EL (cell line): ENCODE results near the gene CRYGN.

Experiments used
- DNase-seq: peaks from one replicate; pipeline ENCODE4 v3.0.0-alpha.2; 2016

The CRYGN gene

GRCh38 chr7:151389096-151389767 lies 50.7 kb downstream of the CRYGN start:
- no peak for DNase-seq

- no peak for DNase-seq
These were observed 51.5 kb downstream of the CRYGN start for GRCh38 chr7:151388430-151388829.

GRCh38 chr7:151388007-151388297 lies 52.0 kb downstream of the CRYGN start:
- DNase-seq = no peak

GRCh38 chr7:151387161-151388006 lies 52.6 kb downstream of the CRYGN start:
- no peak for DNase-seq

GRCh38 chr7:151386301-151387160 lies 53.4 kb downstream of the CRYGN start:
- no peak for DNase-seq

DNA sequence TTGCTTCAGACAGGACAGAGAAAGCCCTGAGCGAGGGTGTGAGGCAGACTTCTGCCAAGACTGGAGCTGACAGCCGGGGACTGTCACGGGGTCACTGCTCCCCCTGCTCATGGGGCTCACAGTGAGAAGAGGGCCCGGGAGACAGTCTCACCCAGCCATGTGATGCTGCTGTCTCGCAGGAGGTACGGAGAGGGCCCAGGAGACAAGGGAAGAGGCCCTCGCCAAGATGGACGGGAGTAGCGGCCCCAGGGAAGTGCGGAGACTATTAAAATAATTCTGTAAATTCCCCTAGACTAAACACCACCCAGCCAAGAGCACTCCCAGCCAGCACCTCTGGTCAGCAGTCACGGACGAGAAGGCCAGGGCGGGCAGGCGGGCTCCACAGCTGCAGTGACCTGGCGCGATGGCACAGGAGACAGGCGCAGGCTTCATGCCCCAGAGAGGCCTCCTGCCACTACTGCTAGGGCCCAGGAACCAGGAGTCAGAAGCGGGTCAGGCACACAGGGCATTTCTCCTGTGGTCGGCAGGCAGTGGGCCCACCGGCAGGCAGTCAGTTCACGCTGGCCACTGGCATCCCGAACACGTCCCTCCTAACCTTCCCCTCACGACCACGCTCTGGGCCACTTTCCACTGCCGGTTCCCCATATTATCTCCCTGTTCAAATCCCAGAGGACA lies 54.2 kb downstream of the CRYGN start:
- no peak for DNase-seq

DNA sequence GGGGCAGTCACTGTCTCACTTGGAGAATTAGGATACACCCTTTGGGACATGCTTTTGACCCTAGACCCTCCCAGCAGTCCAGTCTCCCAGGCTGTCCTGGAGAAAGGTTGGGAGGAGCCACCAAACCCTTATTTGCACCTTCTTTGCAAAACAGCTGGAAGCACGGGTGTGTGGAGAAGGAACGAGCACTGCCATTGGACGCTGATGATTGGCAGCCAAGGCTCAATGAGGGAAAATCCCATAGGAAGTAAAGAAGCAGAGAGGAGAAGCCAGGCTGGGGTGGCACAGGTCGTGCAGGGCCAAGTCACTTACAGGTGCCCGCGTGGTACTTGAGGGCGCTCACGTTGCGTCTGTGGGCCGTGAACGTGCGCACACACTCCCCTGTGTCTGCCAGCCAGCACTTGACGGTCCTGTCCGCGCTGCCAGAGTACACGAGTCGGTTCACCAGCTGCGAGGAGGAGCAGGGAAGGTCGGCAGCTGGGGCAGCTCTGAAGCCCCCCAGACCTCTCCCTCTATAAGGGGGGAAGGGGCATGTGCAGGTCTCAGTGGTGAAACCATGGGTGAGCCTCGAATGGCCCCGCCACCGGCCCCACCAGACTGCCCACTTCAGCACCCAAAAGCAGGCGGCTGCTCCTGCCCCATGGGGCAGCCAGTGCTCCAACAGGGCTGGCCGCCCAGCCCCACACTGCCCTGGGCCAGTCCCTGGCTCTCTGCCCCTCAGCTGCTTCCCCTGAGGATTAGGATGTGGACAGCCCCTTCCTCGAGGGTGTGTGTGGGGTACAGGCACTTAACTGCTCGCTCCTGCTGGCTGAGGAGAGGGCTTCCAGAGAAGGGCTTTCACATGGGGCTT lies 54.9 kb downstream of the CRYGN start:
- no peak for DNase-seq

- DNase-seq = no peak
These were observed 55.6 kb downstream of the CRYGN start for GRCh38 chr7:151384352-151384697.

DNA sequence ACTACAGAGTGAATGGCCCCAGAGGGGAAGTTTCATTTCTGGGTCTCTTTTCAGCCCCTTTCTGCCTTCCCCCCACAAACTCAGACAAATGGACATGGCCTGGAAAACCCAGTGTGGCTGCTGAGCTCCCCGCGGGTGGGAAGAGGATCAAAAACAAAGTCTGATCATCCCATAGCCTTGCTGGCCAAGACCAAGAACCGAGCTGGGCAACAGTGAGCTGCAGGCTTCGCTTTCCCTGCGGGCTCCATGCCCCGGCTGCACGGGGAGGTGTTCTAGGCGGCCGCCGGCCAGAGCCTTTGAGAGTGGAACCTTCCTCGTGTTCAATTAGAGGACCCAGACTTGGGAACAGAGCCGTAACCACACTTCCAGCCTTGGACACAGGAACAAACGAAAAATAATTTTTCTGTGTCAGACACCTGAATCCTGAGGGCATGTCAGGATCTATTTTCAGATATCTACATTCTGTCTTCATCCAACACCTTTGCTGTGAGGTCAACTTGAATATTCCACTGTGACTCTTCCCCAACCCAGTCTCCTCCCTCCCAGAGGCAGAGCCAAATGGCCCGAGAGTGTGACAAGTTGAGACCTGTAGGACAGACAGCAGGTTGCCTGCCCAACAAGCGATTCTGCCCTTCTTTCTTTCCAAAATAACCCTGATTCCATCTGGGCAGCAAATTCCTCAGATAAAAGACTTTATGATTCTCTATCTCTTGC lies 56.1 kb downstream of the CRYGN start:
- DNase-seq = no peak

DNA sequence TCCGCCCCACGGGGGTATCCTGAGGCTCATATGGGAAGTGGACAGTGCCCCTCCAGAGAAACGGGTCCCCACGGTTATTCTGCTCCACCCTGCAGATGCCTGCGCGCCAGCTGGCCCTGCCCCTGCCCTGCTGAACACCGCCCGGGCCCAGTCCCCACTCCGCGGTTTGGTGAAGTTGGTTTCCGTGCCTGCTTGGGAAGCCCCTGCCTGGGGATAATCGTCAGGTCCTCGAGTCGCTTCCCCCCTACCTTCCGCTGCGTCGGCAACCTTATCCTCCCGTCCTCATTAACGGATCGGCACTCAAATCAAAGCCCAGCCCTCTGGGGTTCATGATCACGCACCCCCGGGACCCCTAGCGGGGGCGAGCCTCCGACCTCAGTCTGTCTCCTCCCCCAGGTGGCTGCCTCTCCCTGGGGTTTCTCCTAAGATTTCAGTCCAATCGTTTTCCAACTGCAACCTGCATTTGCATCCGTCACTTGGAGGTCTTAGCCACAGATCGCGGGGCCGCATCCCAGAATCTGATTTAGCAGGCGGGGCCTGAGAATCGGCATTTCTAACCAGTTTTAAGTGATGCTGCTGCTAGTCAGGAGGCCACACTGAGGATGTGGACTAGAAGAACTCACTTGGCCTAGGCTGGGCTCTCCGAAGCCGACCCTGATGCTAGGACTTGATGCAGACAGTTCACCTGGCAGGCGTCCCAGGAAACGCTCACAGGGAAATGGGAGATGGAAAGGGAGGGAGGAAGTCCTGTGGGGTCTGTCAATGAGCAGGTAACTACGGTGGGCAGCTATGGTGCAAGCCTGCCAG lies 57.7 kb downstream of the CRYGN start:
- no peak for DNase-seq

DNA sequence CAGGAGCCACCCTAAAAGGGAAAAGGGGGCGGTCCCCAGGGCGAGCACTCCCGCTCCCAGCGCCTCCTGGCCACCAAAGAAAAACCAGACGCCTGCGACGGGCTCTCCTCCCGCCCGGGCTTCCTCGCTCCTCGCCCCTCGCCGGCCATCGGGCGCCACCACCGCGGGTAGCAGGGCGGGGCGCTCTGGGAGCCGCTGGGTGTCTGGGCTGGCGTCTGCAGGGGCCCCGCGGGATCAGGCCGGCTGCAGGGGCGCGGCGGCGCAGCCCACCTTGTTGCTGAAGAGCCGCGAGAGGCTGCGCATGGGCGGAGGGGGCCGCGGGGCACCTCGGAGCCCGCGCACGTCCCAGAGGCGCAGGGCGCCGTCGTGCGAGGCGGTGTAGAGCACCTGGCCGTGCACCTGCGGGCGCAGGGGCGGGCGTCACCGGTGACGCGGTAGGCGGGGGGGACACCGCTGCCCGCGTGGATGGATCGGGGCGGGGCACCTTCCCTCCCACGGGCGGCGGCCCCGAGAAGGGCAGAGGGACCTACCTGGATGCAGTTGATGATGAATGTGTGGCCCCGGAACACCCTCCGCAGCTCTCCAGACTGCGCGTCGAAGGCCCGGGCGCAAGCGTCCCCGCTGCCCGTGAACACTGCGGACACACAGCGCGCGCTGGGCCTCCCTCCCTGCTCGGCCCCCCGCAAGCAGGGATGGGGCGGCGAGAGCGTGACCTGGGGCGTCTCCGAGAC lies 58.4 kb downstream of the CRYGN start:
- no peak for DNase-seq

DNA sequence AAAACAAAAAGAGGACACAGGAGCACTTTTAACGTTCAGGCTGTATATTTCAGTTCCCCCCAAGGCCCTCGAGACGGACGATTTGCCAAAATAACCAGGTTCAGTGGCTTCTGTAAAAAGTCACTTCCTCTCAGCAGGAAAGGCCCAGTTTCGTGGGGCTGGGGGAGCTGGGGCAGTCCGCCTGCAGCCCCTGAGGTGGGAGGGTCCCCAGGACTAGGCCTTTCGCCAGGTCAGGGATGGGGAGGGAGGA lies 58.9 kb downstream of the CRYGN start:
- no peak for DNase-seq

DNA sequence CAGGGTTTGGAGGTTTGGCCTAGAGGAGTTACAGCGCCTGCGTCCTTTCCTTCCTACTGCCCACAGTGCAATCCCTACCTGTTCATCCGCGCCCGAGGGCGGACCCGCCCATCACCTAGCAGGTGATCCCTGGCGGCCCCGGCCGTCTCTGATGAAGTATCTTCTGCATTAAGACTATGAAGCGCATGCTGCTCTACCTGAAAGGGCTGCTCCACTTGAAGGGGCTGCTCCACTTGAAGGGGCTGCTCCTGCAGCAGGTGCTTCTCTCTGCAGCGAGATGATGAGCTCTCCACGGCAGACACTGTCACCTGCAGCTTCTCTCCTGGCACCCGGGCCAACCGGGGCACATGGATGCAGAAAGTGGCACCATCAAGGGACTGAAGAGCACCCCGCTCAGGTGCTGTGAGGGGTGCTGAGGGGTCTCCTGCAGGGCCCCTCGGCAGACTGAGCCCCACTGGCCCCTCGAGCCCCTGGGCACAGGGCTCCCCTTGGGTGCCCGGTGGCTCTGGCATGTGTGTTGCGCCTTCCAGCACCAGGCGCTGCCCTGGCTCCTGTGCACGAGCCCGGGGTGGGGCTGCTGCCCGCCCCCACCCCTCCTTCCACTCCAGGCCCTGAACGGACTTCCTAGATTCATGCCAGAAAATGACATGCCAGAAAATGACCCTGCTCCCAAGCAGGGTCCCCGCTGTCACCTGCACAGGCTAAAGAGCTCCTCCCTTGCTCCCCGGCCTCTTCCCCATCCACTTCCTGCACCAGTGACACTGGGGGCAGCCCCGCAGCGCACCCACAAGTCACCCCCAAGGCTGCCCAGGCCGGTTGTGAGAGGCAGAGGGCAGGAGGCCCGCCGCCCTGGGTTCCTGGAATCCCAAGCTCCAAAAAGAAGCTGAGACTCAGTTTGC lies 59.5 kb downstream of the CRYGN start:
- no peak for DNase-seq

- no peak for DNase-seq
These were observed 60.3 kb downstream of the CRYGN start for GRCh38 chr7:151379534-151380198.

- no peak for DNase-seq
These were observed 60.8 kb downstream of the CRYGN start for GRCh38 chr7:151379193-151379520.
